Stimulated activated CD4-positive, alpha-beta T cell treated with anti-CD3 and anti-CD28 coated beads, Interleukin-4, amount 100 ng/mL, for 24 hours (primary cell): ENCODE data around the gene SLIT3.

Experiments
- DNase-seq: peaks from one replicate; pipeline ENCODE4 v3.0.0-alpha.2; 2020

SLIT3 gene

DNA sequence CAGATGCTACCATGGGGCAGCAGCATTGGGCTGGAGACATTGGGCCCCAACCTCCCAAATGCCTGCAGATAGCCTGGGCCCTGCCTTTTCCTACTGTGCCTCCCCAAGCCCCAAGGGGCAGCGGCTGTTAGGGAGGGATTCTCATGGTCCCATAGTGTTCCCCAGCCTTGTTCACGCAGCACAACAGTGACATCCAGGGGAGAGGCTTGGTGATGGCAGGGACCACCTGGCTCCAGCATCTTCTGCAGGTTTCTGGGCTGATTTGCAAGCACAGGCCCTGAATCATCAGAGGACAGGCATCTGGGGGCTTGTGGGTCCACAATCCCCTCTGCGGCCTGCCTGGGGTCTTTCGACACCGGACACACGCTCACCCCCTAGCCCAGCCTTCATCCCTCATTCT lies 354.6 kb downstream of the SLIT3 start:
- DNase-seq = no peak

- no peak for DNase-seq
Observed at GRCh38 chr5:168944004-168944403, 356.9 kb downstream of the SLIT3 start.

GRCh38 chr5:168943091-168943884 lies 357.7 kb downstream of the SLIT3 start:
- no peak for DNase-seq

DNA sequence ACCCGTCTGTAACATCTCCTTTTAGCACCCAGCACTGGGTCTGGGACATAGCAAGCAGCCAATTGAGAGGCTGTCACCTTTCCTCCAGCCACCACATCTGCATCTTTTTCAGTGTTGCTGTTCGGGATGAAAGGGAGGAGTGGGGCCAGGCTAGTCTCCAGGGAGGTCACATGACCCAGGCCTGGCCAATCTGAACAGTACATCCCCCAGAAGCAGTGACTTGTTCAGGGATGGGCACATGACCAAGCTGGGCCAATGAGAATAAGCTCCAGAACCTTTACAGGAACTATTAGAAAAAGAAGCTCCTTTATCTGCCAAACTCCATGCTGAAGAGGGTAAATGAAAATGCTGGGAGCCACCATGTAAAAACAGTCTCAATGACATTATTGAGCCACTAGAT lies 359.0 kb downstream of the SLIT3 start:
- no peak for DNase-seq

GRCh38 chr5:168940712-168941111 lies 360.2 kb downstream of the SLIT3 start:
- no peak for DNase-seq

DNA sequence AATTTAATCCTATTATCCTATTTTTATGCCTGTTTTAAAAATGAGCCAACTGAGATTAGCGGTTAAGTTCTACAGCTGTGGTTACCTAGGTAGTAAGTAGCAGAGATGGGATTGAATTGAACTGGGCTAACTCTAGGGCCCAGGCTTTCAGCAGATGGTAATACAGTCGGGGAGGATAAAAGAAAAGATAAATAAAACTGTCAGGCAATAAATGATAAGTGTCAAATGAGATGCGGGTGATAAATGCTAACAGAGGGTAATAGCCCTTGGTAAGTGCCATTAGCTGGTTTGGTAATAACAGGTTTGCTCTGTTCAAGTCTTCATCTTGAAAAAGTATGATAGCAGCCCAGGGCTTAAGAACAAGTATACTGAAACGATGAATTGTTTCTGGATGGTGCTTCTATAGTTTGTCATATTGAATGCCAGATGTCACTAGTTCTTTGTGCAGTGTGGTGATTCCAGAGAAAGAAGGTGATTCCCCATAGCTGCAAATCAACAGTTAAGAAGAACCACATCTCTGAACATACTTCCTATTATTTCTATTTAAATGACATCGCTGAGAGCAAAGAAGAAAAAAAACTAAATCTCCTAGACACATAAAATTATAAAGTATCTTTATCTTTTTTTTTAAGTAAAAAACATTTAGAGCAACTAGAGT lies 360.9 kb downstream of the SLIT3 start:
- no peak for DNase-seq

DNA sequence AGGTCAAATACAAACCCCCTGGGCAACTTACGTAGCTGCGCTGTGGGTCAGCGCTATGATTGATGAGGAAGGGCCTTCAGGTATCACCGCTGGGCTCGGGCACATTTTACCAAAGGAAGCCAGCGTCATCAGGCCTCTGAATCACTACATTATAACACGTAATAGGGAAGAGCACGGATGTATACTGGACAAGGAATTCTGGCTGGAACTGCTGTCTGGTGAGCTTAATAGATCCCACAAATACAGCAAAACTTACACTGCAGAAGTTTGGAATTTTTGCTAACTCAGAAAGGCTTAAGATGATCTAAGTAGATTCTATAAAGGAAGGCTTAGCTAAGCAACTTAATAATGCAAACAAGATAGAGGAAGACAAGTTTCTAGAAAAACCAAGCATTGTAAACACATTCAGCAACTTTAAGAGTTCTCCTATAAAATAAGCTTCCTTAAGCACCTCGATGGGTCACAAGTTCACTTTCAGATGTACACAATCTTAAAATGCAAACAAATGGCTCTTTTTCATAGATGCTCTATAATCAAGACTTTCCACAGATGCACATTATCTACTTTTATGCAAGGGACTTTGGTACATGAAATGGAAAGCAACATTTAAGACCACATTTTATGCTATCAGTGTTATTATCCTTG lies 361.7 kb downstream of the SLIT3 start:
- no peak for DNase-seq

DNA sequence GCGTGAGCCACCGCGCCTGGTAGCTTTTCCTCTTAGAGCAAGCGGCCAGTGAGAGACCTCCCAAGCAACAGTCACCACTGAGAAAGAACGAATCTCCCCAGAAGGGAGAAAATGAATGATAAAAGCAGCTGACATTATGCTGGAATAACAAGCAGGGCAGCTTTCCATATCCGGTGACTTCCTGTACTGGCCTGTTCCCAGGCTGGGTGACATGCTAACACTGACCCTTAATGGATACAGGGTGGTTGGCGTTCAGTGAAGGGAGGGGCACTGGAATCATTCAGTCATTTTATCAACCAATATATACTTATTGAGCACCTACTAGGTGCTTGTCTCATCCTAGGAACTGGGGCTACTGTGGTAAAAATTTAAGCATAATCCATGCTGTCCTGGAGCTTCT lies 364.4 kb downstream of the SLIT3 start:
- no peak for DNase-seq

DNA sequence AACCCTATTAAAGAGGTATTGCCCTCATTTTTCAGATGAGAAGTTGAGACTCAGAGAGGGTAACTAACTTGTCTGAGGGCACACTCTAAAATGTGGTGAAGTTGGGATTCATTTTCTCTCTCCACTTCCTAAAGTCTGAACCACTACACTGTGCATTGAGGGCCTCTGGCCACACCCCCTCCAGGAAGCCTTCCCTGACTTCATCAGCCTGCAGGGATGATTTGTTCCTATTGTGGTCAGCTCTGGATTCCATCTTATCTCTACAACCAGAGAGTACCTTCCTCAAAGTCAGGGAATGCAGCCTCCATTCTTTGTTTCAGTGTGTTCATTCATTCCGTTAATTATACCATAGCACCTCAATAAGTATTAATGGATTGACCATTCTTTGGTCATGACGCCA lies 365.8 kb downstream of the SLIT3 start:
- no peak for DNase-seq

- DNase-seq = no peak
Observed at GRCh38 chr5:168934169-168934568, 366.8 kb downstream of the SLIT3 start.

- no peak for DNase-seq
Observed at GRCh38 chr5:168932400-168933189, 368.3 kb downstream of the SLIT3 start.

- DNase-seq = no peak
Observed at GRCh38 chr5:168931638-168932345, 369.1 kb downstream of the SLIT3 start.

- DNase-seq = no peak
Observed at GRCh38 chr5:168929656-168930055, 371.3 kb downstream of the SLIT3 start.

DNA sequence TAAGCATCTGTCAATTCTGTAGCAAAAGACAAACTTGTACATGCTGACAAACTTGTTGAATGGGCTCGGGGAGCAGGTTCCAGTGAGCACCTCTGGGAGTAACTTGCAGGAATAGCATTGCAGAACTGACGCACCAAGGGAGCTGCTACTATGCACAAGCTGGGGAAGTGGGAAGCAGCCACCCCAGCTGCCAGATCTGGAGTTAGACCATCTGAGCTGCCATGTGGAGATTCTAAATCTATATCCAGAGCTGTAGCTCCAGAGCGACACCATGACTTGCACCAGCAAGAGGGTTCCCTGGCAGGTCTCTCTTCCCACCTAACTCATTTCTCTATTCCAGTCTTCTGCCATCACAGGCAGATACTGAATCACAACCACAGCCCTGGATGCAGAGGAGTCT lies 375.8 kb downstream of the SLIT3 start:
- no peak for DNase-seq

DNA sequence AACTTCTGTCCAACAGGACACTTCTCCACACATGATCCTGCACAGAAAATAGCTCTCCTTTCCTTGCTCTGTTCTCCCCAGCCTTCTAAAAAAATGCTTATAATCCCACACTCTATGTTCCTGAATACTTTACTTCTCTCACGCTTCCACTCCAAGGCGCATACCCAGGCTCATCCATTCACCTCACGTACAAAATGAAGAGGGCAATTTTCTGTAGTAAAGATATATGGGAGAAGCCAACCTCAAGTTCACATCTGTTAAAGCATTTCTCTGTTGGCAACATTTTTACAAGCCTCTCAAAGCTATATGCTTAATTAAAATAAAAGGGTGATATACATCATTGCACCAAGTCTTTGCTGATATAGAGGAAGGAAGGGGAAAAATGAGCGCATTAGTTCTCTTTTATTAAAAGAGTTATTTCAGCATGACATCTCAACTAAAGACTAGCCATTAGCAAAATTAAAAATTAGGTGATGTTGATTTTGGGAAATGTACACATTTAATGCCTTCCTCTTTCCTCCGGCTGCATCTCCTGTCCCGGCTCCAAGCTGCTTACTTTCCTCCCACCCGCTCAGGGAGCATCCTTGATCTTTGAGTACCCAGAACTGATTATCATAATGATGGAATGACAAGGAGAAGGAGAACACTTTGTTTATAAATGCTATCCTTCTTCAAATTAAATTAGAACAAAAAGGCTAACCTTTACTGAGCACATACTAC lies 379.6 kb downstream of the SLIT3 start:
- no peak for DNase-seq

- DNase-seq = no peak
Observed at GRCh38 chr5:168920019-168920810, 380.7 kb downstream of the SLIT3 start.

DNA sequence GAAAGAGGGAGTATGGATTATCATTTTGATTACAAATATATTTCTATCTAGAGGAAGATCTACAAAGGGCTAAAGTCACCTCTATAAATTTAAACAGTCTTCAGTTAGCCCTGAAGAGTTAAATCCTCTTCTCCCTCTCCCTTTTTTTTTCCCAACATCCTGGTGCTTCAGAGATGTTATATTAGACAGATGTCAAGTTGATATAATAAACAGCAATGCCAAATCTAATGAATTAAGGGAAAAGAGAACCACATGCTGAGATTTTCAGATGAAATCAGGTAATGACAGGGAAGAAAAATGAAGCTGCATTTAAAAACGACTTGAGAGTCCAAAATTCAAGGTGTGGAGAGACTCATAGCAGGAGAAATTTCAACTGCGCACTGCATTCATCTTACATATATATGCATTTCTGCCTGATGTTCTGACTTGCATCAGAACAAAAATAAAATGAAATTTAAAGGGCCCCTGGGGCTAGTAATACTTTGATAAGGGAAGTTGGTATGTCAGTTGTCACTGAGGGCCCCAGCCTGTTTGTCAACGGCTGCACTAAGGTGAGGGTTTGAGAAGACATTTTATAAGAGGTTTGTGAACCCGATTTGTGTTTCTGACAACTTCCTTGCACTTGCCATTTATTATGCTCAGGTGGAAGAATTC lies 382.9 kb downstream of the SLIT3 start:
- no peak for DNase-seq

DNA sequence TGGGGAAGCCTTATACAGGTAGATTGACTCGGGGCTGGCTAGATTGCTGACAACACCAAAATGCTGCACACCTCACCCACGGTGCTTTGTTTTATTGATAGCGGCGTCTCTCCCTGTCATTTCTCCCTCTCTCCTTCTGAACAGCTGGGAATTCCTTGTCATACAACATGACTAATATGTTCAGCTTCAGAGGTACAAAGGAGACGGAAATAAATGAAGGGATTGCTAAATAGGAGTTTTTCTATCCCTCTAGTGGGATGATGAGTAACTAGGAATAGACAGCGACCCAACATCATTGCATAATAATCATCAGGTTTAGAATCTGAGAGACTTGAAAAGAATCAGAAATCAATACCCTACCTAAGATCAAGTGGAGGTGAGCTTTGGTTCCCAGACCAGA lies 384.1 kb downstream of the SLIT3 start:
- DNase-seq = no peak

DNA sequence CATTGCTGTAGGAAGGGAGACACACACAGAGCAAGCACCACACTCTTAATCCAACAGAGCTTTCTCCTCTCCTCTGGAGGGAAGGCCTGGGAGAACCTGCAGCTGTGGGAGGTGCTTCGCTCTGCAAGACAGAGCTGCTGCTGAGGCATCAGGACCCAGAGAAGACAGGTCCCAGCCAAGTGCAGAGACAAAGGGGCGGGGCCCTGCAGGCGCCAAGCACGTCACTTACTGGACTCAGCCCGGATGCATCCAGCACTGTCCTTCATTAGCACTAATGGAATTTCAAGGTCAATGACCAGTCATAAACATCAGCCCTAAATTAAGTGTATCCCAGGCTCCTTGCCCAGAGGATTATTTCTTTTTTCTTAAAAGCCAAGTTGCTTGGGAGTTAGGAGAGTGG lies 384.7 kb downstream of the SLIT3 start:
- DNase-seq = no peak

- DNase-seq = no peak
Observed at GRCh38 chr5:168914491-168914890, 386.4 kb downstream of the SLIT3 start.

DNA sequence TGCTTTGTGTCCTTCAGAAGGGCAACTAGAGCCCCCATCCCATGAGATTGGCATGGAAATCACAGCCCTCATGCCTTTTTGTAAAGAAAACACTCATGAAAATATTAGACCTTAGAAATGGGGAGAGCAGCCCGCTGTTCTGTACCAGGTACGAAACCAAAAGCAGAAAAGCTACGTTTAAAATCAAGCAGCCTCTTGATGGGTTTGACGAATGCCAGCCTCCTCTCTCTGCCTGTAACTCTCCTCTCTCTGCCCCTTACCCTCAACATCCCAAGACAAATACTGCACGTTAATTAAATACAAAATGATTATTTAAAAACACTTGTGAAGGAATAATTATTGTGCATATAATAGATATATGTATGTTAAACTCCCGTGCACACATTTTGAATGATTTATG lies 390.1 kb downstream of the SLIT3 start:
- DNase-seq = no peak
